HG03039 (cell line): Measurements from ENCODE around the gene PLCG2.
"Not testable (repeated sequence)": the region's sequence is repeated elsewhere in the genome, so short reads cannot be mapped to it uniquely, and the experiment has no call there.

Experiments
- ATAC-seq: cut with Tn5 transposase; IDR thresholded peaks from one replicate; pipeline ENCODE4 v1.9.1; 2021; ENCODE audit warnings: mild to moderate bottlenecking, moderate library complexity; ENCODE audit not compliant: unreplicated experiment

The PLCG2 gene

DNA sequence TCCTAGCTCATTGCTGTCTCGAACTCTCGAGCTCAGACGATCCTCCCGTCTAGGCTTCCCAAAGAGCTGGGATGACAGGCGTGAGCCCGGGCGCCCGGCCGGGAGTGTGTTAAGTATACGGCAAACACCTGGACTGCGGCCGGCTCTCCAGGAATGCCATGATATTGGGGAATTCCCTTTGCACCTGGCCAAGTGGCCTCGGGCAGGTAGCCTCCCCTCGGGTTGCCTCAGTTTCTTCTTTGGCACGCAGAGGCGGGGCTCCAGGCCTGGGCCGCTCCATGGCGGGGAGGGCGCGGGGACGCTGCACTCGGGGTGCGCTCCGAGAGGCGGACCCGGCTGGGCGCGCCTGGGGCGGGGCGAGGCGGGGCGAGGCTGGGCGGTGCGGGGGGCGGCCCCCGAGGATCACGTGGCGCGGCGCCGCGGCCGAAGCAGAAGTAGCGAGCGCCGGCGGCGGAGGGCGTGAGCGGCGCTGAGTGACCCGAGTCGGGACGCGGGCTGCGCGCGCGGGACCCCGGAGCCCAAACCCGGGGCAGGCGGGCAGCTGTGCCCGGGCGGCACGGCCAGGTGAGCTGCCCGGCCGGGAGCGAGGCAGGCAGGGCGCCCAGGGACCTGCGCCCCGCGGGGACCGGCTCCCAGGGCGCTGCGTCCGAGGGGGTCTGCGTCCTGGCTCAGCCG is at the start of gene PLCG2:
TSS of gene PLCG2 (plus strand) at position 431 of the 675 bp plus-strand sequence. CDS start 6,699 bp downstream, outside the sequence.
- peak; percentile 78 for ATAC-seq

DNA sequence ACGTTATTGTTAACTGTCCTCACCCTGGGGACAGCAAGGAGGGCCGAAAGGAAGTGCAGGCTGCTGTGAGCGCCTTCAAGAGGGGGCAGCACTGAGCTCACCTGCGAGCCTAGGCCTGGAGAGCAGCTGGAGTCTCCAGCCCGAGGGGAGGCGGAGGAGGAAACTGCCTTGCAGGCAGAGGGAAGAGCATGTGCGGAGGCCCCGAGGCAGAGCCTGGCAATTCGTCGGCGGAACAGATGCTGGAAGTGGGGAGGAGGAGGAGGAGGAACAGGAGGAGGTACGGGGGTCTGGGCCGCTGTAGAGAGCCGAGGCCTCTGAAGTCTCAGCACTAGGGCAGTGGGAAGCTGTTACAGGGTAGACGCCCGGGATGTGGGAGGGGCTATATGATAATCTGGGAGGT is 49.6 kb upstream of the PLCG2 start:
- no peak for ATAC-seq

DNA sequence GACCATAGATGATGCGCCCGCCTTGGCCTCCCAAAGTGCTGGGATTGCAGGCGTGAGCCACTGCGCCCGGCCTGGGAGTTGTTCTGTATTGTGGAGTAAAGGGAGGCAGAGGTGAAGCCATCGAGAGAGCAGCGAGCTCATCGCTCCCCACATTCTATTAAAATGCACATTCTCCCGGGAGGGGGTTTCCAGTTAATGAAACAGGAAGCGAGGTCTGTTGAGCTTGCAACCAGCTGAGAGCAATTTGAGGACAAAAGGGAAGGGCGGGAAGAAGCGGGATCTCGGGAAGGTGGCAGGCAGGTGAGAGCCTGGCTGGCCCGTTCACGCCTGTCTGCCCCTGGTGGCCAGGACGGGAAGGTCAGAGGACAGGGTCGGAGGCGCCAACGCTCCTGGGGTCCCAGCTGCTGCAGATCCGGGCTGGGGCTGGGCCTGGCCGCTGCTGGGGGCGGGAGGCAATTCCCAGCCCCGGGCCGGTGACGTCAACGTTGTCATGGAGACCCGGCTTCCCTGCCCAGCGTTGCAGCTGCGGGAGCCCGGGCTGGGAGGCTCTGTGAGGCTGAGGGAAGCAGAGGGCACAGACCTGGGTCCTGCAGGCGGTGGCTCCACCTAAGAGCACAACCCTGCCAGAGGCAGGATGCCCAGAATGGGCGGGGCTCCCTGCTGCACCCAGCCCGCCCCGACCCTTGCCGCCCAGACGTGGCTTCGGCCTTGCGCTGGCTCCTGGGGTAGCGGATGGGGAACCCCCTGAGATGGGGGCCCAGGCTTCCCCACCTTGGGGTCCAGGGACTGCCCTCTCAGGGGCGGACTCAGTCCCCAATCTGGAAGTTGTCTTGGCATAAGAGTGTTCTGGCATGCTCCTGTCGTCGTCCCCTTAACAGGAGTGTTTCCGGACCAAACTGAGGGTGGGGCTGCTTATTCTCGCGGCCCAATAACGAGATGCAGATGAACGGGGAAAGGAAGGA is 48.7 kb upstream of the PLCG2 start:
- ATAC-seq, result peak; percentile 65

DNA sequence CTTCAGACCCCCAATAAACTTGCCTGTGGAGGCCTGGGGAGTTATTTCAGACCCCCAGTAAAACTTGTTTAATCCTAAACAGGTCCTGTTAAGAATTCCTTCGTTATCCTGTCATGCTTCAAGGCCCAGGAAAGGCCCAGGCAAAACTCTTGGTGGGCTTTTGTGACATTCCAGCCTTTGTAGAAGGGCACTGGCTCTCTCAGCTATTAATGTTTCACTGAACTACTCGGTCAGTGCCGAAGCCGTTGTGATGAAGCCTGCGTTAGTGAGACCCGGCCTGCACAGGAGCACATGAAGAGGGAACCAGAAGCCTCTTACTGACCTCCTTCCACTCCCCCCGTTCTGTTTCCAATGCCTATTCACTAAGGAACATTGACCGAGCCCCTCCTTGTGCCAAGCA is 47.4 kb upstream of the PLCG2 start:
- no peak for ATAC-seq

DNA sequence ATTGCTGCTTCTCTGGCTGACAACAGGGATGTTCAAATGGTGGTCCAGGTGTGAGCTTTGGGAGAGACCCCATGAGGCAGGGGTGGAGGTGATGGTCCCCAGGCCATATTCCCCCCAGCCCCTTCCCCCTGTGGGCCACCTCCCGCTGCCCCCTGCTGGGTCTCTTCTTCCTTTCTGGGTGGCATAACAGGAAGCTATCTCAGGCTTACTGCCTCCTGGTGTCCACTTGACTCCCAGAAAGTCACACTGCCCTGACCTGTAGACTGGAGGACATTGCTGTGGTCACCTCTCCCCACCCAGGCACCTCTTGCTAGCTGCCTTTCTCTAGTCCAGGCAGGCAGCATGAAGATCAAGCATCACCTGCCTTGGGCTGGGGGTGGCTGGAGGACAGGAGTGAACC is 46.4 kb upstream of the PLCG2 start:
- ATAC-seq, result no peak

DNA sequence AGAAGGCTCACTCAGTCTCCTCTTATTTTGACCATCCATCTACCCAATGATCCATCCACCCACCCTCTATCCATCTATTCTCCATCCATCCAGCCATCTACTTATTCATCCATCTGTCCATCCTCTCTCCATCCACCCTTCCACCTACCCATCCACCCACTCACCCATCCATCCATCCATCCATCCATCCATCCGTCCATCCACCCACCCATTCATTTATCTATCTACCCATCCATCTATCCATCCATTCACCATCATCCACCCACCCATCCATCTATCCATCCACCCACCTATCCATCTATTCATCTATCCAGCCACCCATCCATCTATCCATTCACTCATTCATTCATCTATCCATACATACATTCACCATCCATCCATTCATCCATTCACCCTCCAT is 45.8 kb upstream of the PLCG2 start:
- ATAC-seq, result no peak

DNA sequence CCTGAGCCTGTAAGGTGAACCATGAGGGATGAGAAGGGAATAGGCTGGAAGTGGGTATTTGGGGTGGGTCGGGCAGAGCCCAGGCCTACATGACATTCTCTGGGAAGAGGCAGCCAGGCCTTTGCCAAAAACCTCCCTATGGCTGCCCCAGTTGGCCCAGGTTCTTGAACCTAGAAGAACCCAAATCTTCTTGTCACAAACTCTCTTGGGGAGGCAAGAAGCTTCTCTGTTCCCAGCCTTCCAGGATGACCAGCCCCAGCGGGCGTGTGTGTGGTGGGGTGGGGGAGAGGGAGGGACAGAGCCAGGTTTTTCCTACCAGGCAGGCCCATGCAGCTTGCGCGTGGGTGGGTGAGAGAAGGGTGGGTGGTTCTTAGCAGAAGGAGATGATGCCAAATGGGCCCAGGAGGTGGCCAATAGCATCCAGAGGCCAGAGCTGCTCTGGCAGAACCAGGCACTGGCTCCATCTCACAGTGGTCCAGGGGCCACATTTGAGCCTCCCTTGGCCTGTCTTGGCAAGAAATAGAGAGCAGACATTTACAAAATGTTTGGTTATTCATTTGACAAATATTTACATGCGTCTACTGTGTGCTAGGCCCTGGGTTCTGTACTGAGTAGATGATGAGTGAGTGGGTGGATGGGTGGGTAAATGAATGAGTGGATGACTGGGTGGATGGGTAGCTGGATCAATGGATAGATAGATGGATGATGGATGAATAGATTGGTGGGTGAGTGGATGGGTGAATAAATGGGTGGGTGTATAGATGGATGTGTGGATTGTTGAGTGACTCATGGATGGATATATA is 44.3 kb upstream of the PLCG2 start:
- no peak for ATAC-seq

DNA sequence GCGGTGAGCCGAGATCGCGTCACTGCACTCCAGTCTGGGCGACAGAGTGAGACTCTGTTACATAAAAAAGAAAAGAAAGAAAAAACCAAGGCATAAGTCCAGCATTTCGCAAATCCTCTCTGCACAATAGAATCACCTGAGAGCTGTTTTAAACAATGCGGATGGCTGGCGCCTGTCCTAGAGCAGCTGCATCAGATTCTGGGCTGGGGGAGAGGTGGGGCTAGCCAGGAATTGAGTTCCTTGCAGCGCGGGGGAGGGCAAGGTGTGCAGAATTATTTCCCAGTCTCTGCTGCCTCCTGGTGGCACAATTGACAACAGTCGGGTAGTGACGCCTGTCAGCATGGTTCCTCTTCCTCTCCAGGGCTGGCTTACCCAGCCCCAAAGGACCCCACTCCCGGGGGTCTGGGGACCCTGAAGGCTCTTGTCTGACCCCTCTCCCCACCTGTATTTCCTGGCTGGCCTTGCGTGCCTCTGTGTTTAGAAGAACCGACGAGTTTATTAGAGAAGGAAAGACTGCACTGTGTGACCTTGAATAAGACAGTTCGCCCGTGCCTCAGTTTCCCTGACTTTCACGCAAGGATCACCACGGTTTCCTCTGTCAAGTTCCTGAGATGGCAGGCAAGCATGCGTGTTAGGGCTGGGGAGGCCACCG is 41.1 kb upstream of the PLCG2 start:
- peak; percentile 60 for ATAC-seq

DNA sequence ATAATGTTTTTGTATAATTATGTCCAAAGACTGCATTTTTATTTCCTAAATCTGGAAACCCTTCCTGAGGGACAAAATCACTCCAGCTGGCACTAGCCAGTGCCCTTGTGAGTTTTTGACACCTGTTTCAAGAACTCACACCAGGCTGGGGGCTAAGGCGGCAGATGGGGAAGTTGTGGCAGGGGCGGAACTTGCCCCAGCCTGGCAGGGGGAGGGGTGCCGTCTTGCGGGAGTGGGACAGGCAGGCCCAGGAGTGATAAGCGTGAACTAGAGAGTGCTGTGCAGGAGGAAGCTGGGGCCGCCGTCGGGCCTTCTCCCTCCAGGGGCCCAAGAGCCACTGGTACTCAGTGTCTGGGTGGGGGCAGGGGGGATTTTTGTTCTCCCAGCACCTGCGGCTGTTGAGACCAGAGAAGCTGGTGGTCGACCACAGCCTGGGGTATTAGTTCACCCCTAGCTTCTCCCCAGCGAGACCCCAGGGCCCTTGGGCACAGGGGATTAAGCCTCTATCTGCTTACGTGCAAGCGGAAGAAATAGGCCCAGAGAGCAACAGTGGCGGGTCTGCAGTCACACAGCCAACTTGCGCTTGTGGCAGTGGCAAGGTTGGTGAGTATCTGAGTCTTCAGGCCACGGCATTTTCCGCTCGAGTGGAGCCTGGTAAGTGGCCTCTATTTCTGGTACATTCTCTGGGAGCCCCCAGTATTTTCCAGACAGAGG is 40.2 kb upstream of the PLCG2 start:
- ATAC-seq, result no peak

DNA sequence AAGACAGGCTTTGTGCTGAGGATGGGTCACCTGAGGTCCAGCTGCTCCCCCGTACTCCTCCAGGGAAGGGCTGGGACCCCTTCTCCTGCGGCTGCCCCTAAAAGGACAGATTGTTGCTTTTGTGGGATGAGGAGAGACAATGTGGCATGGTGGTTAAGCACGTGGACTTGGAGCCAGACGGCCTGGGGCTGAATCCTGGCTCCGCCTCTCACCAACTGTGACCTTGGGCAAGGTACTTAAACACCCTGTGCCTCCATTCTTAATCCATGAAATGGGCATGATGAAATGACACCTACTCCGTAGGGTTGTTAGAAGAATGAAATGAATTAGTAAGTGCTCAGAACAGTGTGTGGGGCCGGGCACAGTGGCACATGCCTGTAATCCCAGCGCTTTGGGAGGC is 39.6 kb upstream of the PLCG2 start:
- ATAC-seq, result no peak

DNA sequence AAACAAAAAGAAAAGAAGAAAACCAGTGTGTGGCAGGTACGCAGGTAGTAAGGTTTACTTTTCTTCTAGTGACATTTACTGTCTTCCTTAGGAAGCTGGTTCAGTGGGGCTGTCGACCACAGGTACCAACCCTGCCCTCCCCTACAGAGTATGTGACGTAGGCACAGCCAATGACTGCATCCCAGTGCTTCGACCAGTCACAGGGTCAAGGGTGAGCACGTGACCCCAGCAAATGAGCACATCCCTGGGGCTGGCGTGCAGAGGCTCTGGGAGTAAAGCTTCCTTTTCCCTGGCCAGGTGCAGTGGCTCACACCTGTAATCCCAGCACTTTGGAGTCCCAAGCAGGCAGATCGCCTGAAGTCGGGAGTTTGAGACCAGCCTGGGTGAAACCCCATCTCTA is 38.9 kb upstream of the PLCG2 start:
- ATAC-seq, result peak; percentile 44

DNA sequence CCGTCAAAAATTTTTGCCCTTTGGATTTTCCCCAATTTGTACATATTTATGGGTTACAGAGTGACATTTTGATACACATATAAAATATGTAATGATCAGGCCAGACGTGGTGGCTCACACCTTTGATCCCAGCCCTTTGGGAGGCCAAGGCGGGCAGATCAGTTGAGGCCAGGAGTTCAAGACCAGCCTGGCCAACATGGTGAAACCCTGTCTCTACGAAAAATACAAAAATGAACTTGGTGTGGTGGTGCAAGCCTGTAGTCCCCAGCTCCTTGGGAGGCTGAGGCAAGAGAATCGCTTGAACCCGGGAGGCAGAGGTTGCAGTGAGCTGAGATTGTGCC is 37.7 kb upstream of the PLCG2 start:
- ATAC-seq, result not testable (repeated sequence)

DNA sequence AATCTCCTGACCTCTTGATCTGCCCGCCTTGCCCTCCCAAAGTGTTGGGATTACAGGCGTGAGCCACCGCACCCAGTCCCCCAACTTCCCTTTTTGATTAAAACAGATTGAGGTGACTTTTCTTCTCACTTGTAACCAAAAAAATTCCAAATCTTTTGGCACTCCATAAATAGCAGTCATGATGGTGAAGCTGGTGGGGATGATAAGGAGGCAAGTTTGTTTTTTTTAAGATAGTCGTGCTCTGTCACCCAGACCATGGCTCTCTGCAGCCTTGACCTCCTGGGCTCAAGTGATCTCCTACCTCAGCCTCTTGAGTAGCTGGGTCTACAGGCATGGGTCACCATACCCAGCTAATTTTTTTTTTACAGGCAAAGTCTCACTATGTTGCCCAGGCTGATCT is 34.7 kb upstream of the PLCG2 start:
- ATAC-seq, result no peak

DNA sequence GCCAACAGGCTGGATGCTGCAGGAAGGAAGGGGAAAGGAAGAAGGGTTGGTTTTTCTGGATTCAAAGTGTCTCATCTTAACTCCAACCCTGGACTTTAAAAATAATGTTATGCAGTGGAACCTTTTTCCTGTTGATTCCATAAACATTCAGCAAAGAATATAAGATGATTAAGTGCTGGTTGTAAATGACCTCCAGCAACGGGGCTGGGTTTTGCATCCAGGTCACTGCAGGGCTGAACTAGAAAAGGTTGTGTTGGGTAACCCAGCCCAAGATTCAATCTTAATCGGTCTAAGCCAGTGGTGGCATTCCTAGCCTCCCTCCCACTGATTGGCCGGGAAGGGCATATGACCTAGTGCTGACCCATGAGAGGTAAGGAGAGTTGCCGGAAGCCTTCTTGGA is 34.2 kb upstream of the PLCG2 start:
- no peak for ATAC-seq

DNA sequence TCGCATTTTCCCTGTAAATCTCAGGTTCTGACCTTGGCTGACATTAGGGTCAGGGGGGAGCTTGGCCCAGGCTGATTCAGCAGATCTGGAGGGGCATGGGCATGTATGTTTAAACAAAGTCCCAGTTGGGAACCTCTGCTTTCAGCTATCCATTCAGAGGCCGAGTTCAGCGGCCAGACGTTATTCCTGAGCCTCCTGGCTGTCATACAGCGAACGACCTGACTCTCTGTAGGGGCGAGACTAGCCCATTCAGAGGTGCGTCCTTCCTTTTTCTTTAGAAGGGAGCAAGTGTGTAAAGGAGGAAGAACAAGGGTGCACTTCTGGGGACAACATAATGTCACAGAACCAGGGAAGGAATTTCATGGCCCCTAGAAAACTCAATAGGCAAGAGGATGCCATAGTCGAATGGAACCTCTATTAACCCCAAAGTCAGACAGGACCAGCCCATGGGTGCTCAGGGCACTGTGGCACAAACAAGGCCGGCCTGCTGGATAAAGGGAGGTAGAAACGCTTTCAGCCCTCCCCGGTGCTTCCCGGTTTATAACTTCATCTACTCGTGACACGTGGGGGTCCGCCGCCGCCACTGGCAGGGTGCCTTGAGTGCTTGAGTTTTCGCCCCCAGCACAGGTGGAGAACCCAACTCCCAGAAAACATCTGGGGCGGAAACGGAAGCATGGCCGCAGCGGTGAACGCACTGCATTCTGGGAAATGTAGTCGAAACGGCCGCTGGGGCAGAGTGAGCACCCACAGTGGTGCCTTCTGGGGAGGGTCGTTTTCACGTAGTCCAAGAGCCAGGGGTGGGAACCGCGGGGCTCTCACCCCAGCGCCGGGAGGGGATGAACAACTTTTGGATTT is 33.2 kb upstream of the PLCG2 start:
- ATAC-seq, result no peak

DNA sequence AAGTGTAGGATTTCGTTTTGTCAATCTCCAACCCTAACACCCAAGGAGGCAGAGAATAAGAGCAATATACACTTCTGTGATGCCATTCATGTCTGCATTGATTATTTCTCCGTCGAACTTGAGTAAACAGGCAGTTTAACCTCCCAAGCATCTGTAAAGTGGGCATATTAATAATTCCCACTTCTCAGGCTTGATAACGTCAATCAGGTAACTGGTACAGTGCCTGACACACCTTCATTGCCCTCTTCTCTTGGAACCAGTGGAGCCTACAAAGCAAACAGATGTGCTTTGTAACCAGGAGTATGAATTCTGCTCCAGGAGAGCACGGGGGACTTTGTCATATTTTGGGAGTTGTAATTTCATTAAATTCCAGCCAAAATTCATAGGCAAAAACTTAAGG is 32.5 kb upstream of the PLCG2 start:
- no peak for ATAC-seq

DNA sequence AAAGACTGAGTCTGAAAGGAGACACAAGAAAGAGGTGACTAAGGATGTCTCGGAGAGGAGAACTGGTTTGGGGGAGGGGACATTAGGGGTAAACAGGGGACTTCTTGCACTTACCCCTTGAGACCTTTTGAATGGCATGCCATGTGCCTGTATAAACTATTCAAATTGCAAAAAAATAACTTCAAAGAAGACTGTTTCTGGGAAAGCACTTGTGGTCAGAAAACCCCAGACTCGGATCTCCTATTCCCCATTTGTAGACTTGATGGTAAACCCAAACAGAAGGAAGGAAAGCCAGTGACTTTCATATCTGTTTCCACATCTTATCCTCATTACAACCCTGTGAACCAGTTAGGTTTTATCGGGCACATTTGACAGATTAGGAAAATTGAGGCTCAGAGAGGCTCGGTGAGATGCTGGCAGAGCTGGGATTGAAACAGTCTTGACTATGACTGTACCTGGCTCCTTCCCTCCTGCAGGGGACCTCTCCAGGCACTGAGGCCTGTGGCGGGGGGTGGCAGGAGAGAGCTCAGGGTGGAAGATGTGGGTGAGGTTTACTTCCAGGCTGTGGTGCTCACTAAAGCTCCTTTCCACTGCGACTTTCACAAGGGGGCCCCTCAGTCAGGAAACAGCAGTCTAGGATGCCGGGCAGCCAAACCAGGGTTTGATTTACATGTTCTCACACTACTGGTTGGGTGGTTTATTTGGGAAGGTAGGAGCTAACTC is 30.5 kb upstream of the PLCG2 start:
- ATAC-seq, result no peak

DNA sequence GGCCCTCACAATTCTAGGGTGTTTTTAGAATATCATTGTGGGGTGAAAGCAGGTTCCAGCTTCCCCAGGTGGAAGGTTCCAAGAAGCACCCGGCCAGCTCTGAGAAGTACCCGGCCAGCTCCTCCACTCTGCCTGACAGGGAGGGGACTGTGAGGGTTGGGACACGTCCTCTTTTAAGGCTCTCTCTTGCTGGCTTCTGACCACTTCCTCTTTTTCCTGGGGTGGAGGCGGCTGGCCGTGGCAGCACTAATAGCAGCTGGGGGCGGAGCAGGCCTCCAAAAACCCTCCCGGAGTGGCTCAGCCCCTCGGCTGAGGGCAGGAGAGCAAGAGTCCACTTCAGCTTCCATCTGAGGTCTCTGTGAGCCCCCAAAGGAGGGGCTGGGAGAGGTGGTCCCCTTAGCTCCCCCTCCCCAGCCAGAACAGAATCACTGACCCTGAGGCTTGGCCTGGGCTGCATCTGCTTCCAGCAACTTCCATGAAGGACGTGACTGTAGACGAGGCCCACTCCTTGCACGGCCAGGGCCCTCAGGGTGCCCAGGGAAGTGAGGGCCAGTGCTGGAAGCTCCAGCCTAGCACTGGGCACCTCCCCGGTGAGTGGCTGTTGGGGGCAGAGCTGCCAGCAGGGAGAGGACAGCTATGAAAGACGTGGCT is 26.7 kb upstream of the PLCG2 start:
- peak; percentile 69 for ATAC-seq
